Epithelial cell of proximal tubule (primary cell): ENCODE data around the gene NDUFB5. TPM values are rescaled to one million over a fixed set of nuclear protein-coding genes. Genes with fewer than 3 reads are reported as not detected.
A peak's percentile ranks its signal among the peaks of the same experiment; 100 is the strongest.
"Not testable (repeated sequence)": the region's sequence is repeated elsewhere in the genome, so short reads cannot be mapped to it uniquely, and the experiment has no call there.

Experiments
- DNase-seq: peaks from one replicate; pipeline ENCODE4 v3.0.0-alpha.2; 2011; ENCODE audit warnings: low read depth
- H3K4me3 ChIP-seq: 2 replicates; pipeline ENCODE4 v1.5.1; 2011; ENCODE audit warnings: low read depth, mild to moderate bottlenecking, low read length
- CTCF ChIP-seq: conservative IDR thresholded peaks from 2 replicates; pipeline ENCODE4 v1.5.1; 2012; ENCODE audit warnings: low read depth, mild to moderate bottlenecking, low read length
- total RNA-seq: library from RNA; depleted of rRNA; stranded (reverse); fragments of >200 nt; gene quantifications from 2 replicates; pipeline ENCODE4 v1.2.3, GENCODE V29; 2015

The NDUFB5 gene
- total RNA-seq, 1 donor from 2014 or later: 103 TPM

GRCh38 chr3:179630753-179631451 lies 26.3 kb downstream of the NDUFB5 start:
- no peak for TF ChIP-seq CTCF
- DNase-seq: no peak
- H3K4me3 ChIP-seq: no peak overlapping the region

GRCh38 chr3:179640469-179640868 lies 35.9 kb downstream of the NDUFB5 start:
- no peak for DNase-seq
- no peak overlapping the region for H3K4me3 ChIP-seq
- no peak for TF ChIP-seq CTCF

- TF ChIP-seq CTCF: no peak
Observed at GRCh38 chr3:179642871-179643270, 38.3 kb downstream of the NDUFB5 start.

GRCh38 chr3:179643837-179644236 lies 39.2 kb downstream of the NDUFB5 start:
- DNase-seq, H3K4me3 ChIP-seq: not testable (repeated sequence)

More at GRCh38 chr3:179642871-179643270, 38.3 kb downstream of the NDUFB5 start:
- DNase-seq: no peak
- no peak overlapping the region for H3K4me3 ChIP-seq

GRCh38 chr3:179646177-179646576 lies 41.6 kb downstream of the NDUFB5 start:
- no peak for DNase-seq
- no peak overlapping the region for H3K4me3 ChIP-seq

GRCh38 chr3:179651687-179652446 lies 47.3 kb downstream of the NDUFB5 start:
- no peak for TF ChIP-seq CTCF
- H3K4me3 ChIP-seq: peak overlapping the region; percentile 90
- no peak for DNase-seq

More at GRCh38 chr3:179646177-179646576, 41.6 kb downstream of the NDUFB5 start:
- TF ChIP-seq CTCF: no peak

- TF ChIP-seq CTCF: no peak
- no peak for DNase-seq
- H3K4me3 ChIP-seq: peak within 1 kb of the TSS; percentile 90
Observed at GRCh38 chr3:179652447-179653095, 48.0 kb downstream of the NDUFB5 start, which contains the start of gene USP13. Gene USP13, plus strand, starts transcription at chr3:179653040. Its CDS starts 186 bp downstream, at chr3:179653226.
